GM21515 (cell line): ENCODE results near the gene TCAIM.
"Not testable (repeated sequence)": the region's sequence is repeated elsewhere in the genome, so short reads cannot be mapped to it uniquely, and the experiment has no call there.

Experiments used
- ATAC-seq: cut with Tn5 transposase; IDR thresholded peaks from one replicate; pipeline ENCODE4 v1.9.1; 2021; ENCODE audit not compliant: unreplicated experiment

The TCAIM gene

GRCh38 chr3:44343421-44343820 is 4.9 kb downstream of the TCAIM start:
- no peak for ATAC-seq

- ATAC-seq = not testable (repeated sequence)
Observed at GRCh38 chr3:44346590-44346989, 8.0 kb downstream of the TCAIM start.

- ATAC-seq = no peak
Observed at GRCh38 chr3:44348993-44349392, 10.4 kb downstream of the TCAIM start.

GRCh38 chr3:44353355-44353924 is 14.9 kb downstream of the TCAIM start:
- ATAC-seq = no peak

GRCh38 chr3:44355362-44356033 is 16.9 kb downstream of the TCAIM start:
- ATAC-seq = no peak

GRCh38 chr3:44359146-44359751 is 20.7 kb downstream of the TCAIM start:
- no peak for ATAC-seq

- ATAC-seq = no peak
Observed at GRCh38 chr3:44363591-44363990, 25.0 kb downstream of the TCAIM start.

- ATAC-seq = no peak
Observed at GRCh38 chr3:44365952-44366351, 27.4 kb downstream of the TCAIM start.

- ATAC-seq = no peak
Observed at GRCh38 chr3:44375450-44375849, 36.9 kb downstream of the TCAIM start.

GRCh38 chr3:44387404-44387803 is 48.8 kb downstream of the TCAIM start:
- ATAC-seq = no peak

GRCh38 chr3:44392489-44392888 is 53.9 kb downstream of the TCAIM start:
- ATAC-seq = no peak

- no peak for ATAC-seq
Observed at GRCh38 chr3:44395714-44396113, 57.1 kb downstream of the TCAIM start.

GRCh38 chr3:44396200-44397171 is 57.9 kb downstream of the TCAIM start:
- ATAC-seq = no peak

- not testable (repeated sequence) for ATAC-seq
Observed at GRCh38 chr3:44398271-44398670, 59.7 kb downstream of the TCAIM start.

- ATAC-seq = no peak
Observed at GRCh38 chr3:44398853-44399252, 60.3 kb downstream of the TCAIM start.

GRCh38 chr3:44400771-44401170 is 62.2 kb downstream of the TCAIM start:
- ATAC-seq = no peak

GRCh38 chr3:44402548-44402947 is 64.0 kb downstream of the TCAIM start:
- no peak for ATAC-seq

- no peak for ATAC-seq
Observed at GRCh38 chr3:44409640-44410410, 71.3 kb downstream of the TCAIM start.

GRCh38 chr3:44411031-44411645 is 72.6 kb downstream of the TCAIM start:
- no peak for ATAC-seq

- ATAC-seq = no peak
Observed at GRCh38 chr3:44412365-44412764, 73.8 kb downstream of the TCAIM start.
